GM21447 (cell line): Measurements from ENCODE around the gene CDKN2B-AS1.
"Not testable (repeated sequence)": the region's sequence is repeated elsewhere in the genome, so short reads cannot be mapped to it uniquely, and the experiment has no call there.

Experiments
- ATAC-seq: cut with Tn5 transposase; IDR thresholded peaks from one replicate; pipeline ENCODE4 v1.9.1; 2021; ENCODE audit not compliant: unreplicated experiment

CDKN2B-AS1 gene

DNA sequence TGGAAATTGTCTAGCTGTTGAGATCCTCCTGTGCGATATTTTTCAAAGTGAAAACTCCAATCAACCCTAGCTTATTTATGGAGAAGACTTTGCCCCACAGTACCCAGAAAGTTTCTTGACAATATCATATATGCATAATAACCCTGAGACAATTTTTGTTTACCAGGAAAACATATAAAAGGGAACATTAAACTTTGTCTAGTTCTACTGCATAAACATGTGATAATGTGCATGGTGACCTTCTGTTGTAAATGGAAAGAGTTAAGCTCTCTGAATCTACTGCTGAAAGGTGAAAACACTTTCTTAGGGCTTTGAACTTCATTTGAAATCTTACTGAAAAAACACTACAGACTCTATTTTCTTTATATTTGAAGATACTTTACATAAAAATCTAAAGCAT lies 46.8 kb downstream of the CDKN2B-AS1 start:
- ATAC-seq, result no peak

DNA sequence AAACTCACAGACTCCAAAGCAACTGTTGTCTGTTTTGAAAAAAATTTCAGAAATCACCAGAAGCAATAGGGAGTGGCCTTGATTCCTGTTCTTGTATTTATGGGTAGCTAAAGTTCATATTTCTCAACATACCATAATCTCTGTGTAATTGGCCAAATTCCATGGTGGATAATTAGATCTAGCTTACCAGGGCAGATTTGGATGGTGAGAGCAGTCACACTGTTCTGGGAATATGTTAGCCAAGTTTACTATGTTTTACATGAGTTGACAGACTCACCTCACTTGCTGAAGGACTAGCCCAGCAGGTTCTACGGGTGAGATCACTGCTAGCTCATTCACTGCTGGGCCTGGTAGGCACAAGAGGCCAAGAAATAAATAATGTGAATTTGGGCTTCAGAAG lies 47.2 kb downstream of the CDKN2B-AS1 start:
- ATAC-seq, result no peak

DNA sequence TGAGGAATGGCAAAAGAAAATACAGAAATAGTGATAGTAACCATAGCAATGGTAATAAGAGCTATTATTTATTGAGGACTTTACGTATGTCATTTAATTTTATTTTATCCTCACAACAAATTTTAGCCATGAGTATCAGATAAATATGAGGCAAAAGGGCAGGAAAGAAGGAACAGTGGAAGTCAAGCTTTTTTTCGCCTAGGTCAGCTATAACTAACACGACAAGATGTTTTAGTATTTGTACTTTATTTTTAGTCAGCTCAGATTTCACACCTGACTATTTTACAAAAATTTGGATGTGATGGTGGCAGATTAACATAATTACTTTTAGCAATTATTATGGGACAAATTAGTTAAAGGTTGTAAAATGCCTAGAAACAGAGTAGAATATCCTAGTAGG lies 49.3 kb downstream of the CDKN2B-AS1 start:
- no peak for ATAC-seq

DNA sequence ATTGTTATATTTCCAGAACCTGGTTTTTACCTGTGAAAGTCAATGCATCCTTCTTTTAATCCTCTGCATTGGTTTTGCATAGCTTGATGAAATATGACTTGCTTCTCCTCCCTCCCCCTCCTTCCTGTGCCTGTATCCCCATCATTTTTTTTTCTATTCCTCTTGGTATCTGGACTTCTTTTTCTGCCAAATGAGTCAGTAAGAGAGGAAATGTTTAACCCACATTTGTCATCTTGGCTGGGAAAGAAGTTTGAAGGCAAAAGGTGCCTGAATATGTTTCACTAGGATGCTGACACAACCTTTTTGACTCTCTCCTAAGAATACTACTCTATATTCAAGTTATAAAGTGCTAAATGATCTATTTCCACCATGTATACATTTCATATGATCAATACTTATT lies 50.0 kb downstream of the CDKN2B-AS1 start:
- no peak for ATAC-seq

DNA sequence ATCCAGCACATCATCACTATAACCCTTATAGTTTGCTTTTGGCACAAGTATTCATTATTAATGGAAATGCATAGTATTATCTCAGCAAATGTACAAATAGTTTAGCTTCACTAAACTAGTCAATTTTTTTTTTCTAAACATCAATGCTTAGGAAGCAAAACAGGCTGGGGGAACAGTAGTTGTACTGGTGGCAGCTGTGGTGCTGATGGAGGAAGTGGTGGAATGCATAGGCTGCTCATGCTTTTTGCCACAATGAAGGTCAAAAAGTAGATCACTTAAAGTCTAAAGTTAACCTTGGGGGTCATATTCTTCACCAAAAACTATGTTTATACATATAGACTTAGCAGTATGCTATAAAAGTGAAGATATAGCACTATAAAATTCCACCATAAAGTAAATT lies 50.8 kb downstream of the CDKN2B-AS1 start:
- ATAC-seq, result no peak

DNA sequence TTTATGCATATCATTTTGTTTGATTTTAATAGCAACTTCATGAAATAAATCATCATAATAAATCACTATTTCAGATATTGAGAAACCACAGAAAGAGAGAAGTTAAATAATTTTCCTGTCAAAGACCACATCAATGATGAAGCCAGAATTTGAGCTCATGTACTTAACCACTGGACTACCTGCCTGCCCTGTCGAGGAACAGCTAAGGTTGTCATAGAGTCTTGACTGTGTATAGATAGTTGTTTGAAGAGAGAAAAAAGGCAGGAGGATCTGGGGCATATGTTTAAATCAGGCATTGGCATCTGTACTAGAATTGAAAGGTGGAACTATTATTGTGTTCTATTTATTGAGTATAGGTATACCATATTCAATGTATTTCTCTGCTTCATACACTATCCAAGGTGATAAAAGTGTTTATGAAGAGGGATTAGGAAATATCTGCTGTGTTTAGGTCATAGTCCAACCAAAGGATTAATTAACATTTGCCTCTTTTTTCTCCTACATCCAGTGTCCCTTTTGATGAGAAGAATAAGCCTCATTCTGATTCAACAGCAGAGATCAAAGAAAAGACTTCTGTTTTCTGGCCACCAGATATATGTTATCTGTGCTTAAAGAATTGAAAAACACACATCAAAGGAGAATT lies 51.8 kb downstream of the CDKN2B-AS1 start:
- ATAC-seq, result no peak

DNA sequence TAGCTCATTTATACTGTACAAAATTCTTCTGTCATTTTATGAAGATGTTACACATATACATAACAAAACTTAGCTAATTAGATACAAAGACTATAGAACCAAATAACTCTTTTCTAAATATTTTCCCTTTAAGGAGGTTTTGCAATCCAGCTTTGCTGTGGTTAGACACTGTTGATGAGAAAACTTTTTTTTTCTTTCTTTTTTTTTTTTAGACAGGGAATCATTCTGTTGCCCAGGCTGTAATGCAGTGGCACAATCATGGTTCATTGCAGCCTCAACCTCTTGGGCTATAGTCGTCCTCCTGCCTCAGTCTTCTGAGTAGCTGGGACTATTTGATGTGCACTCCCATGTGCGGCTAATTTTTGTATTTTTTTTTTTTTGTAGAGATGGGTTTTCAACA lies 53.0 kb downstream of the CDKN2B-AS1 start:
- no peak for ATAC-seq

DNA sequence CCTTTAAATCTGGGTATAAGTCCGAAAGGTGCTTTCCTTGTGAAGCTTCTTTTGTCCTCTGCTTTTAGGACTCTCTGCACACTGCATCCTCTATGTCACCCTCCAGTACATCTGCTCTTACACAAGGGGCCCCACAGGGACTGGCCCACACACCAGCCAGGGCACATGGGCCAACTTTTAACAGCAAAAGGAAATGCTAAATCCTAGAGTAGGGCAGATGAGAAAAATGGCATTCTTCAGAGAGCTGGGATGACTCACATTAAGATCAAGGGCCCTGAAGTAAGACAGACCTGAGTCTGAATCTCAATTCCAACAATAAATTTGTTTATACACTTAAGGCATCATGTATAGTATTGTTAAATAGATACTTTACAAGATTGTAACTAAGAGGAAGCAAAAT lies 54.8 kb downstream of the CDKN2B-AS1 start:
- no peak for ATAC-seq

DNA sequence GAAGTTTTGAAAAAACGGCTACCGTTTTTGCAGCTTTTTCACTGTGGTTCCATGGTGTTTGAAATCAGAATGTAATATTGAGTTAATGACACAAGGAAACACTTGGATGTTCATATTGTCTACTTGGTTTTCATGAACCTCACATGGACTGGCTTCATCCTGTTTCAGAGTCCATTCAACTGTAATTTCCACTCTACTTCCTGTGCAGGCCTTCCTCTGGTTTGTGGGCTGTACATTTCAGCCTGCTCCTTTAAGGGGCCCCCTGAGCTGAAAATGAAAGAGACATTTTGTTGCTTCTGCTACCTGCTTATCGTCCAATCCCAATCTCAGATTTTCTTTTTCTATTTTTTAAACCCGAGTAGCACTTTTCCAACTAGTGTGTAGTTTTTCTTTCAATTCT lies 56.3 kb downstream of the CDKN2B-AS1 start:
- peak; percentile 93 for ATAC-seq

DNA sequence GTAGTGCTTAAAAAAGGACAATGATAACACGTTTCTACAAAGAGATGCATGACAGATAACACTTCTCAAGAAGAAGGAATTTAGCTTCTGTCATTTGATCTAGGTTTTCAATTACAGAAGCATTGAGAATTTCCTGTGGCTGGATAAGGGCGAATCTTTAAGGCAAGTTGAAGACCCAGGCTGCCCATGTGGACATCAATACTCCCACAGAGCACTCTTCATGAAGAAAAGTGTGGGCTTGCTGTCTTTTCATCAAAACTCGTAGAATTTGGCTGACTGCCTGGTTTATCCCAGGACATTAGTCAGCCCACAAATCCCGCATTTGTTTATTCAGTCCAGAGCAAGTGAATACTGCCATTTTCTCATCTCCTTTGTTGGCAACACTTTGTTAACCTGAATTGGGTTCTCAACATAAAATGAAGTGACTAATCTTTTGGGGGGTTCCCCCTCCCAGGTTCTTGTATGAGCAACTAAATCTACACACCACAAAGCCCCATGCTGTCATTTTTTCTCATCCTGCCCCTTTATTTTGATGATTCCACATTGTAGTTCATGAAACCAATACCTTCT lies 57.9 kb downstream of the CDKN2B-AS1 start:
- ATAC-seq, result no peak

DNA sequence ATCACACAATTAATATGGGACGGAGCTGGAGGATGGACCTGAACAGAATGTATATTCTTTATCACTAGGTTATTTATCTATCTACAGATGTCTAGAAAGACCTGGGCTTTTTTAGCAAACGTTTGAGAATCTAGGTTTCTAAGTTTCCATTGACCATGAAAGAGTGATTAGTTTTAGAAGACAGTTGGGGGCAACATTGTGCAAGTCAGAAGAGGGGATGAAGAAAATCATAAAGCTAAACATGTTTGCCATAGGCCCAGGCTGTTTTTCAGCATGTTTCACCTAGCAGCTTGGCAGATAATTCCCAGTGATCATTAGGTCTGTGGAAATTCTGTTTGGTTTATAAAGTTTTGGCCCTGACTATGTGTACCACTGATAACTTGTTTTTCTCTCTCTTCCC lies 58.6 kb downstream of the CDKN2B-AS1 start:
- ATAC-seq, result no peak

DNA sequence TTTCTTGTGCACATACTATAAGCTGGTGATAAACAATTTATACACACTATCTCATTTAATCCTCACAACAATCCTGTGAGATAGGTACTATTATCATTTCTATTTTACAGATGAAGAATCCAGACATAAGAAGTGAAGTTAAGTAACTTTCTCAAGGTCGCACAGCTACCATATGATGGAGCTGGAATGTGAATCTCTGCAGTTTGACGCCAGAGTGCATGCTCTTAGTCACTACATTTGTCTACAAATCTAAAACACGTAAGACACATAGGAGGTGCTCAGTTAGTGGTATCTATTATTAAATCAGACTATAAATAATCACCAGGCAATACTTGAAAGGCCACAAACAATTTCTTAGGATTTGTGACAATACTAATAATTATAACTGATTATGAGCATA lies 59.5 kb downstream of the CDKN2B-AS1 start:
- ATAC-seq, result no peak

DNA sequence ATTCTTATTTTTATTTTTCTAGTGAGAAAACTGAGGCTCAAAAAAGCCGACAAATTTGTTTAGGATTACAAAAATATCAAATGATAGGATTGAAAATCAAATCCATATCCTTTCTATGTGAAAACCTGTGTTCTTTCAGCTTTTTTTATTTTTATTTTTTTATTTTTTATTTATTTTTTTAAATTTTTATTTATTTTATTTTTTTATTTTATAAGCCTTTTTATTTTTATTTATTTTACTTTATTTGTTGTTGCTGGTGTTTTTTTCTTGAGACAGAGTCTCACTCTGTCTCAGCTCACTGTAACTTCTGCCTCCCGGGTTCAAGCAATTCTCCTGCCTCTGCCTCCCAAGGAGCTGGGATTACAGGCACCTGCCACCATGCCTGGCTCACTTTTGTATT lies 59.9 kb downstream of the CDKN2B-AS1 start:
- ATAC-seq, result no peak

DNA sequence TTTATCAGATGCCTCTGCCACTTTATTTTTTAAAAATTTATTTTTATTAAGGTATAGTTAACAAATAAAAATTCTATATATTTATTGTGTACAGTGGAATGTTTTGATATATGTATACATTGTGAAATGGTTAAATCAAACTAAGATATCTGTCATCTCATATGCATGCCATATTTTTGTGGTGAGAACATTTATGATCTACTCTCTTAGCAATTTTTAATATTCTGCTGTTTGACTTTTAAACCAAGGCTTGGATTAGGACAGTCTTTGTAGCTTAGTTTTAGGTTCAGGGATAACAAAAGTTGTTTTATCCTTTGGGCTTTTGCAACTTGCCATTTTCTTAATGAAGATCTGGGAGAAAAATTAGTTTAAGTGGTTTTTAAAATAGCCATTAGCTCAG lies 60.5 kb downstream of the CDKN2B-AS1 start:
- ATAC-seq, result no peak

DNA sequence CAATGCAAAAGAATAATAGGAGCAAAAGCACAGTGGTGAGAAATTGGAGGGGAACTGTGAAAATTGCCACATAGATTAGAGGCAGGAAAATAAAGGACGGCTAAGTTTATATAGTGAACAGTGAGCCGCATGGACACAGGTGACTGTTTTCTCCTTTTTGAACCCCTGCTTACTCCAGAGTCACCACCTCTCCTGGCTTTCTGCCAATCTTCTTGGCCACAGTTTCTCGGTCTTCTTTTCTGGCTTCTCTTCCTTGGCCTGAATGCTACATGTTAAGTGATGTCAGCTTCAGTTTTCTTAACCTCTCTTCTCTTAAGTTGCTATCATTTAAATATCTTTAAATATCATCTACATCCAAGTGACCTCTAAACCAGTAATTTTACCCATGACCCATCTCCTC lies 61.8 kb downstream of the CDKN2B-AS1 start:
- ATAC-seq, result no peak

DNA sequence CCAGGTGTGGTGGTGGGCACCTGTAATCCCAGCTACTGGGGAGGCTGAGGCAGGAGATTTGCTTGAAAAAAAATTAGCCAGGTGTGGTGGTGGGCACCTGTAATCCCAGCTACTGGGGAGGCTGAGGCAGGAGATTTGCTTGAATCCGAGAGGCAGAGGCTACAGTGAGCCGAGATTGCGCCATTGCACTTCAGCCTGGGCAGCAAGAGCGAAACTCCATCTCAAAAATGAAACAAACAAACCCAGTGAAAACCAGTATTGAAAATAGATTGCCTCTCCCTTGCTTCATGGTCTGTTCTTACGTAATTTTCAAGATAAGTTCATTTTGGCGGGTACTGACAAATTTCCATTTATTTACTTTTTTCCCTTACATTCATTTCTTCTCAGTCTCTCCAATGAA lies 63.4 kb downstream of the CDKN2B-AS1 start:
- ATAC-seq, result not testable (repeated sequence)

DNA sequence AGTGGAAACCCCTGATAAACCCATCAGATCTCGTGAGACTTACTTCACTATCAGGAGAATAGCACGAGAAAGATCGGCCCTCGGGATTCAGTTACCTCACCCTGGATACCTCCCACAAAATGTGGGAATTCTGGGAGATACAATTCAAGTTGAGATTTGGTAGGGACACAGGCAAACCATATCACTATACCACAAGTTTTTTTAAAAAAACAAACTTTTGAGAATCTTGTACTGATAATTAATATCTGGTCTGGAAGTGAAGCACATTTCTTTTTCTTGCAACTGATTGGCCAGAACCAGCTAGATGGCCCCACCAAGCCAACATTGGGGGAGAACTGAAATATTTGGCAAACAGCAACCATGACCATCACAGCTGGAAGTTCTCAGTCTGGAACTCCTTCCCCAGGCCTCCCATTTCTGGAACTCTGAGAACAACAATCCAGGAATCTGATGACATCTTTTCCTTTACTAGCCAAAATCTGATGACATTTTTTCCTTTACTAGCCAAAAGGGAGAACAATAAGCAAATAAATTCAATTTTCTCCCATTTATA lies 66.3 kb downstream of the CDKN2B-AS1 start:
- no peak for ATAC-seq

DNA sequence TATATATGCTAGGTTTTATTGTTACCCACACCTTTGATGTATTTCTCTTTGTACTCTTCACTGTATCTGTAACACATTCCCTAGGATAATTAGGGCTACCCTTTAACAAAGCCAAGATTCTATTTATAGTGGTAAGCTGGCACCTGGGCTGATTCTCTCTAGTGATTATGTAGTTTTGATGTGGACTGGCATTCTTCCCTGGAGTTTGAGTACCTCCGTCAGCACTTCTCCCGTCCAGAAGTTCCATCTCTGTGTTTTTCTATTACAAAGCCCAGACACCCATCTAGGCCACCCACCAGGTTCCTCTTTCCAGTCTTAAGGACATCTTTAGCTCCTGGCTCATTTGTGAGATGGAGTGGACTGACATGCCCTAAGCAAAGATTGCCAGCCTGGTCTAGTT lies 70.4 kb downstream of the CDKN2B-AS1 start:
- no peak for ATAC-seq

DNA sequence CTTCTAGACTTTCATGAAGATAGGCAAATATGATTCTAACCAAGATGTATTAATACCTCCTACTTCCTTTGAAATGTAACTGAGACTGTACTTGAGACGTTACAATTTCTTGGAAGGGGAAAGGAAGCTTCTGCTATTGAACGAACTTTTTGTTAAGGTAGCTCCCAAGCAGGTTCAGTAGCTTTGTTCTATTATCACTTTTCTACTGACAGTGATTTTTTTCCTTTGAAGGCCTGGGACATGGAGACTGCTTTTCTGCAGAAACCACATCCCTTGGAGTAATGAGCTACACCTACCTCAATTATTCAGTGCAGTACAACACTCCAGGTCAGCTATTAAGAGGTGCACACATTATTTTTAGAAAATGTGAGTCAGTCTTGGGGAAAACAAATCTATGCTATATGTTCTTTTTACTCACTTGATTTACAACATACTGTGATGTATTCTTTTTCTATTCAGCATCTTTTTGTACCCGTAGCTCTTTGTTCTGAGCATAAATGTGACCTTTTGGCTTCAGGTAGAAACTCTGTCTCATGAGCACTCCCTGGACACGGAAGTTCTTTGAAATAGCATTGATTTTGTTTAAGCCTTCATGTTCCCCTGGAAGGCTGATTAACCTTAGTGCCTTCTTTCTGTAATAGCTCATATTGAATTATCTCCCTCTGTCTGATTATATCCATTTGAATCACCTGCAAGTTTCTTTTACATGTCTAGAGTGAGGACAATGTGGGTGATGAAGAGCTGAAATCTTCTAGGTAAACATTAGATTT lies 71.0 kb downstream of the CDKN2B-AS1 start:
- no peak for ATAC-seq

DNA sequence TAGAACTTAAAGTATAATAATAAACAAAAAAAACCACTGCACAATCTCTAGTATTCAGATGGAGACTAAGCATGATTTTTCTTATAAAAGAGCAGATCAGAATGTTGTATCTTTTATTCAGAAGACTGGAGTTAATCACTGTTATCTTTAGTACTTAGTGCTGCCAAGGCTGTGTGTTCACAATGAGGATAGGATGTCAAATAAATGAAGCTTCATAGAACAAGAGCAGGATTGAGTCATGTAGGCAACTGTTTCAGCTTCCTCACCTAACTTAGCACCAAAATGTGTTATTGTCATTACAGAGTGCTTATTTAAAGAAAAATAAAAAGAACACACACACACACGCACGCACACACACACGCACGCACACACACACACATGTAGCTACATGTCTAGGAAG lies 72.6 kb downstream of the CDKN2B-AS1 start:
- no peak for ATAC-seq

DNA sequence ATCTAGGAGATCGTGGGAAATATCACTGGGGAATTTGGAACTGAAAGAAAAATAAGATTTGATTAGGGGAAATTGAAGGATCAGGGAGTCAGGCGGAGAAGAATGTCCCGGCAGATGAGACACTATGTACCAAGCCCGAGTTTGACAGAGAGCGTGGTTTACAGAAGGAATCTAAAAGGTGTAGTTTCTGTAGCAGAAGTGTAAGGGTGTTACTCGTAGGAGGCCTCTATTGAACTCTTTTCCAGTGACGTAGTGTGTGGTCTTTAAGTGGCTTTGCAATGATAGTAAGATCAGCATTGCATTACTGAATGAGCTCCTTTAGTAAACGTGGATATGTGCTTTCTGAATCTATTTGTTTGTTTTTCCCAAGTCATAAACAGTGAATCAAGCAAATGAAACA lies 73.8 kb downstream of the CDKN2B-AS1 start:
- ATAC-seq, result no peak

DNA sequence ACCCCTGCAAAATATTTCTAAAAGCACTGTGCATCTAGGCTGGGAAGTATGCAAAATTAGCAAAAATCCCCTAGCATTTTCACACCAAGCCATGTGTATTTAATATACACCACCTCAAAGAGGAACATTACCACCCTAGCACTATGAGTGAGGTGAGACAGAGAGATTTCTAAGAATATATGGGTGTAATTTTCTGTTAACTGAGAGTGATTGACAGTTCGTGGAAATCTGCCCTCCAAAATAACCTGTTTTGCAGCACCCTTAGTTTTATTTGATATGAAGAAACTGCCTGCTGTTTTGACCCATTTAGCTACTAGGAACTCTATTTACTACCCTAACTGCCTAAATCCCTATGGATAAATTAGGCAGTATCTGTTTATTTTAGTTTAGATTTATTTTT lies 78.8 kb downstream of the CDKN2B-AS1 start:
- ATAC-seq, result no peak
